Measurements from ENCODE around the gene CCDC167. TPM values are rescaled to one million over a fixed set of nuclear protein-coding genes. Genes with fewer than 3 reads are reported as not detected.

Gene CCDC167
- total RNA-seq, 1 donor from 2014 or later: 16.2 TPM

DNA sequence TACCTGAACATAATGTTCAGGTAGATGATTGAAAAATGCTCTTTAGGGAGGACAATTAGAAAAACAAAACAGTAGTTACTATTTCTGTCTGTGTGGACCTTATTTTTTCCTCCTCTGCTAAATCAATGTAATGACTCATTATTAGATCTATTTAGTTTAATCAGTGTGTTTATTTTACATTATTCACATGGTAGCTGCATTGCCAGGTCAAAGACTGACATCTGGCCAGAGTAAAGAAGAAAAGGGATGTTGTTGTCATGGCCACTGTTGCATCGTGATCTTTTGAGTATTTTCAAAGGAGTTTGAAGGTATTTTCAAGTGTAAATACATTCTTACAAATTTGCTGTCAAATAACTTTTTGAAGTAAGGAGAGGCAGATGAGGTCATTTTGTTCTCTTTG is 60.8 kb downstream of the CCDC167 start:
- H3K9me3 ChIP-seq (ENCODE audit: control insufficient read depth in 3 of 3, low read length in 3 of 3): no peaks in the 10 kb centered on the region
- H3K9ac ChIP-seq (ENCODE audit: low read depth in 1 of 3, low read length in 3 of 3): no peak overlapping the region
- H3K4me1 ChIP-seq (ENCODE audit: control insufficient read depth in 3 of 3, insufficient read depth in 3 of 3, low read length in 3 of 3): peaks cover 7 to 19% (median 14%) of the 10 kb centered on the region in 3 donors
- peaks cover 10 to 41% (median 21%) of the 10 kb centered on the region in 3 donors for H3K36me3 ChIP-seq (ENCODE audit: control insufficient read depth in 3 of 3, insufficient read depth in 3 of 3, low read length in 3 of 3)
- H3K27ac ChIP-seq (ENCODE audit: low read depth, low read length): no peak overlapping the region
- H3K27me3 ChIP-seq (ENCODE audit: control insufficient read depth in 3 of 3, insufficient read depth in 3 of 3, low read length in 3 of 3): no peaks in the 10 kb centered on the region
- H3K4me3 ChIP-seq (ENCODE audit: low read length in 3 of 3): no peak overlapping the region

DNA sequence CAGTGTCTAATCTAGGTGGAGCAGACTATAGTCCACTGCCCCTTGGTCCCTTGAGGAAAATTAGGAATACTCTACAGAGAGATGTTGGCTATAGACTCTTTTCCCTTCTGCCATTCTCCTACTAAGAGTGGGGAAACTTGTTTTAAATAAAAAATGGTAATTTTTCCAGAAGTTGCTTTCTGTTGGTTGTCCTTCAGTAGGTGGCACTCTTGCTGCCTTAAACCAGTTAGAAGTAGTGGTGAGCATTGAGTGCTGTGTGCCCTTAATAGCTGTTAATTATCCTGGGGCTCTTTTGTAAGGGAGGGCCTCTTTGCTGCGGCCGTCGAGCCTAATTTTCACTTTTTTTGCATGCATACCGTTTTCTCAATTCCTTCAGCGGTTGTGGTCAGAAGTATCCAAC is 63.9 kb downstream of the CCDC167 start:
- Histone ChIP-seq H3K36me3 (ENCODE audit: control insufficient read depth in 3 of 3, insufficient read depth in 3 of 3, low read length in 3 of 3) (peaks cover 10 to 38% (median 21%) of the 10 kb centered on the region in 3 donors), H3K27ac (ENCODE audit: low read depth, low read length) (no peak overlapping the region), H3K4me3 (ENCODE audit: low read length in 3 of 3) (no peak overlapping the region), H3K4me1 (ENCODE audit: control insufficient read depth in 3 of 3, insufficient read depth in 3 of 3, low read length in 3 of 3) (peaks cover 17 to 28% (median 18%) of the 10 kb centered on the region in 3 donors), H3K27me3 (ENCODE audit: control insufficient read depth in 3 of 3, insufficient read depth in 3 of 3, low read length in 3 of 3) (no peaks in the 10 kb centered on the region), H3K9ac (ENCODE audit: low read depth in 1 of 3, low read length in 3 of 3) (no peak overlapping the region), H3K9me3 (ENCODE audit: control insufficient read depth in 3 of 3, low read length in 3 of 3) (no peaks in the 10 kb centered on the region)

DNA sequence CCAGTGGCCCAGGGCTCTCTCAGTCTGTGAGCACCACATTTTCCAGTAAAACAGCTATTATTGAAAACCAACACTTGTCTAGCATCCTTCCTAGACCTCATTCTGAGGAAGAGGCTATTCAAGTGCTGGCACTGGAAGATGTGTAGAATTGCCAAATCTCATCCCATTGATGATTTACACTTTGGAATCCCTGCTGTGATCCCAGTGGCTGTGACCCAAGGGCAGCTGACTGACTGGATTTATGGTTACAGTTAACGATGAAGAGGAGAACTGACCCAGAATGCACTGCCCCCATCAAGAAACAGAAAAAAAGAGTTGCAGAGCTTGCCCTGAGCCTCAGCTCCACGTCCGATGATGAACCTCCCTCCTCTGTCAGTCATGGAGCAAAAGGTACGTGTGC is 64.3 kb downstream of the CCDC167 start:
- Histone ChIP-seq H3K27ac (ENCODE audit: low read depth, low read length) (no peak overlapping the region), H3K9me3 (ENCODE audit: control insufficient read depth in 3 of 3, low read length in 3 of 3) (no peaks in the 10 kb centered on the region), H3K4me1 (ENCODE audit: control insufficient read depth in 3 of 3, insufficient read depth in 3 of 3, low read length in 3 of 3) (peaks cover 17 to 28% (median 18%) of the 10 kb centered on the region in 3 donors), H3K4me3 (ENCODE audit: low read length in 3 of 3) (no peak overlapping the region), H3K27me3 (ENCODE audit: control insufficient read depth in 3 of 3, insufficient read depth in 3 of 3, low read length in 3 of 3) (no peaks in the 10 kb centered on the region), H3K36me3 (ENCODE audit: control insufficient read depth in 3 of 3, insufficient read depth in 3 of 3, low read length in 3 of 3) (peaks cover 10 to 37% (median 21%) of the 10 kb centered on the region in 3 donors), H3K9ac (ENCODE audit: low read depth in 1 of 3, low read length in 3 of 3) (no peak overlapping the region)

DNA sequence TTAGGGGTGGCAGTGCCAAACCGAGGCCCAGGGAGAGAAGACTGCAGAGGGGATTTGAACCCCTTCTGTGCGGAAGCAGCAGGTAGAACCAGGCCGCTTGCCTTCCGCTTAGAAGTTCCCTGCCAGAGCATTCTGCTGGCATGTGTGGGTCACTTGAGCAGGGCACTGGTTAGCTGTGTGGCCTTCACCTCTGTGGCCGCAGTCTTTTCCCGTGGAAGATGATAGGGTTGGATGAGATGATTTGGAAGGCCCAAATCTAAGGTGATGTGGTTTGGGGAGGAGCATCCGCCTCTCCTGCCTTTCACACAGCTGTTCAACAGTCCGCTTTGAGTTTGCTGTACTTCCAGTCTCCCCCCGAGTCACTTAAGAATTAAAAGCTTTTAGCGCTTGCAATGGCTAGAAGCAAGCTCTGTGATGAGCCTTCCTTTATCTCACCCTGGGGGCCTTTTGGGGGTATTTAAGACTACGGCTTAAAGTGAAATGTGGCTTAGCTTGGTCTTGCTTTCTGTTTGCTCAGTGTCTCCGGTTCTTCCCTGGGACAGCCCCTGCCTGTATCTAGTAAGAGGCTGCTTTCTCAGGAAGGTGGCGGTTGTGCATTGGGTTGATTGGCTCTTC is 65.9 kb downstream of the CCDC167 start:
- H3K4me1 ChIP-seq (ENCODE audit: control insufficient read depth in 3 of 3, insufficient read depth in 3 of 3, low read length in 3 of 3): peaks cover 17 to 28% (median 18%) of the 10 kb centered on the region in 3 donors
- H3K9ac ChIP-seq (ENCODE audit: low read depth in 1 of 3, low read length in 3 of 3): peak overlapping the region; percentile 86 to 93 (median 92)
- H3K4me3 ChIP-seq (ENCODE audit: low read length in 3 of 3): peak overlapping the region; percentile 85 to 92 (median 91)
- peak overlapping the region; percentile 90 for H3K27ac ChIP-seq (ENCODE audit: low read depth, low read length)
- H3K9me3 ChIP-seq (ENCODE audit: control insufficient read depth in 3 of 3, low read length in 3 of 3): no peaks in the 10 kb centered on the region
- peaks cover 10 to 29% (median 21%) of the 10 kb centered on the region in 3 donors for H3K36me3 ChIP-seq (ENCODE audit: control insufficient read depth in 3 of 3, insufficient read depth in 3 of 3, low read length in 3 of 3)
- H3K27me3 ChIP-seq (ENCODE audit: control insufficient read depth in 3 of 3, insufficient read depth in 3 of 3, low read length in 3 of 3): no peaks in the 10 kb centered on the region

Other genes with a start within 250 kb of the CCDC167 start
- gene TBC1D22B, start 242.1 kb downstream of the CCDC167 start, total RNA-seq: 3.7 TPM
- under 0.01 TPM for gene TMEM217, start 241.7 kb downstream of the CCDC167 start, total RNA-seq
- 6.3 TPM for gene RNF8, start 145.9 kb downstream of the CCDC167 start, total RNA-seq
- gene CMTR1, start 66.7 kb downstream of the CCDC167 start, total RNA-seq: 29.2 TPM
- 5.2 TPM for gene MDGA1, start 198.0 kb upstream of the CCDC167 start, total RNA-seq

Data from skeletal muscle tissue (tissue), 4 donors.